Aorta (tissue), 5 donors: ENCODE data around the gene LUC7L. TPM values are rescaled to one million over a fixed set of nuclear protein-coding genes. Genes with fewer than 3 reads are reported as not detected.

ENCODE experiments used
- ATAC-seq: fragments of 200-7000 bp; cut with Tn5 transposase; one replicate; pipeline ENCODE4 v1.9.1; 2022; ENCODE audit warnings: moderate library complexity; ENCODE audit not compliant: low FRiP score
- DNase-seq, 2 donors: peaks; one replicate each; pipeline ENCODE4 v3.0.0-alpha.2; 2020
- H3K27ac ChIP-seq, 2 donors: one replicate each; pipeline ENCODE4 v1.5.1; 2013; ENCODE audit warnings: low read length in 2 of 2, mild to moderate bottlenecking in 2 of 2, moderate library complexity in 2 of 2, control low read depth in 1 of 2, inconsistent platforms in 1 of 2, low read depth in 1 of 2
- H3K27me3 ChIP-seq, 2 donors: one replicate each; pipeline ENCODE4 v1.6.1; 2013; ENCODE audit warnings: control low read depth in 1 of 2, low read length in 1 of 2, mild to moderate bottlenecking in 1 of 2, moderate library complexity in 1 of 2; ENCODE audit not compliant: insufficient read depth in 2 of 2, control insufficient read depth in 1 of 2
- H3K36me3 ChIP-seq, 2 donors: one replicate each; pipeline ENCODE4 v1.6.1; 2013; ENCODE audit warnings: control low read depth in 1 of 2, low read length in 1 of 2, mild to moderate bottlenecking in 1 of 2; ENCODE audit not compliant: insufficient read depth in 2 of 2, control insufficient read depth in 1 of 2
- H3K4me1 ChIP-seq, 2 donors: one replicate each; pipeline ENCODE4 v1.6.1; 2013; ENCODE audit warnings: low read length in 2 of 2, control low read depth in 1 of 2, mild to moderate bottlenecking in 1 of 2, moderate library complexity in 1 of 2; ENCODE audit not compliant: insufficient read depth in 2 of 2, control insufficient read depth in 1 of 2
- H3K4me3 ChIP-seq, 2 donors: one replicate each; pipeline ENCODE4 v1.5.1; 2013; ENCODE audit warnings: low read length in 2 of 2, control low read depth in 1 of 2, mild to moderate bottlenecking in 1 of 2
- H3K9me3 ChIP-seq: one replicate; pipeline ENCODE4 v1.6.1; 2013; ENCODE audit warnings: mild to moderate bottlenecking, low read length; ENCODE audit not compliant: control insufficient read depth
- WGBS, 2 donors: extraction: QIAGEN DNeasy Blood & Tissue Kit; methylation state at CpG; one replicate each; pipeline ENCODE4 v1.1.7; 2013; 5-methylcytosine and 5-hydroxymethylcytosine counted together
- intact Hi-C, 2 donors: fragments of 100-400 bp; cut with DNase I; formaldehyde crosslinking; loops; one replicate each; pipeline versions ENCODE4 v1.14.2 to v1.15.0; 2022
- long read RNA-seq, 2 donors: library from polyadenylated mRNA; unstranded; transcript quantifications; one replicate each; pipeline ENCODE4 v2.0.0, GENCODE V29; 2020 to 2021
- polyA plus RNA-seq, 2 donors: library from polyadenylated mRNA; stranded (reverse); fragments of 200-250 nt; gene quantifications; one replicate each; pipeline ENCODE4 v1.2.3, GENCODE V29; 2013
- total RNA-seq, 2 donors: library from RNA; stranded (reverse); fragmentation: NEBNext Ultra II Directional; extraction: Animal tissue kit (Norgen Biotek cat#: 25700); gene quantifications; one replicate each; pipeline ENCODE4 v1.2.1, GENCODE V29; 2021
- donor health status: healthy with polysubstance abuse.
- donor health status: Bipolar disorder and iron deficiency.
- donor health status: DM: no; HTN: no; CAD: no.
- donor health status: DM: no; HTN: no; CAD: no.
- donor health status: DM: yes; HTN: yes; CAD: no.

LUC7L gene, protein sequence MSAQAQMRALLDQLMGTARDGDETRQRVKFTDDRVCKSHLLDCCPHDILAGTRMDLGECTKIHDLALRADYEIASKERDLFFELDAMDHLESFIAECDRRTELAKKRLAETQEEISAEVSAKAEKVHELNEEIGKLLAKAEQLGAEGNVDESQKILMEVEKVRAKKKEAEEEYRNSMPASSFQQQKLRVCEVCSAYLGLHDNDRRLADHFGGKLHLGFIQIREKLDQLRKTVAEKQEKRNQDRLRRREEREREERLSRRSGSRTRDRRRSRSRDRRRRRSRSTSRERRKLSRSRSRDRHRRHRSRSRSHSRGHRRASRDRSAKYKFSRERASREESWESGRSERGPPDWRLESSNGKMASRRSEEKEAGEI
- total RNA-seq: 10 to 100 TPM; 69.5 to 98.5 TPM
- 100 to 1,000 TPM in 1 of 2 donors, 10 to 100 TPM in 1; 28.4 to 346 TPM for polyA plus RNA-seq
- long read RNA-seq, donor 1, transcript LUC7L-201 (10 exons, 1,456 nt): major isoform, 22 of 84 reads
- long read RNA-seq, donor 1, transcript LUC7L-202 (9 exons, 2,097 nt): minor isoform, 5 of 84 reads
- long read RNA-seq, donor 1, transcript LUC7L-221 (11 exons, 1,520 nt): minor isoform, 5 of 84 reads
- long read RNA-seq, donor 1, partial matches to known transcripts: 19 of 84 reads
- long read RNA-seq, donor 1, other reads (novel, unspliced or antisense): 25 of 84 reads
- long read RNA-seq, donor 2, partial matches to known transcripts: 14 of 28 reads
- long read RNA-seq, donor 2, other reads (novel, unspliced or antisense): 9 of 28 reads

DNA sequence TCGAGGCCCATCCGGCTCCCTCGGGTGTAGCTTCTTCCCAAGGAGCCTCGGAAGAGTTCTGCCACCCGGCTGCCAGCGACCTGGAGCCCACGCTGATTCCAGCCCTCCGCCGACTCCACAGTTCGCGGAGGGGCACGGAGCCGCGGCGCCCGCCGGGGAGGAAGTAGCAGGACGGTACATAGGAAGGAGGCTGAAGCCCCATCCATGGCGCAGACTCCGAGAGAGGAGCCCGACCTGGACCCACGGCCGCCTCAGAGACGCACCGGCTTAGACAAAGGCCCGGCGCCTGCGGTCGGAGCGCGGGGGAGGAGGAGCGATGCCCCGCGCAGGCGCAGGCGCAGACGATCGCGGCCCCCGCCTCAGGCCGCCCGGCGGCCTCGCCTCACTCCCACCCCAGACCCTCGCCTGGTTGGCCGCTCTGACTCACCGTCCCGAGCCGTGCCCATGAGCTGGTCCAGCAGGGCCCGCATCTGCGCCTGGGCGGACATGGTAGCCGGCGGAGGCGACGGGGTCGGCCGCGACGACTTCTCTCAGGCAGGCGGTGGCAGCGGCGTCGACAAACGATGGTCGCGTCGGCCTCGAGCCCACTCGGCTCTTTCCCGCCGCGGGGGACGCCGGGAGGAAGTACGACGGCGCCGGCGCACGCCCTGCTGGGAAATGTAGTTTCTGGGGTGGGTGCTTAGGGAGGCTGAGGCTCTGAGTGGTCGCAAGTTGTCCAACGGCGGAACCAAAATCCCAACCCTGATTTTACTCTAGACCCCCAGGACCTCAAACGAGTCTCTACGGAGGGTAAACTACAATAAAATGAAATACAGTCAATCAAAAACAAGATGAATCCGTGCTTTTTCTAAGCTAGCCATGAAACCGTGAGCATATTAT lies at the start of gene LUC7L:
Gene LUC7L (minus strand): TSS at position 598 of the 879 bp plus-strand sequence. CDS start 110 bp downstream, at position 488.
- Histone ChIP-seq H3K4me3 (peak within 1 kb of the TSS; percentile 47 to 74), H3K27me3 (no peaks in the 10 kb centered on the region), H3K4me1 (no peaks in the 10 kb centered on the region), H3K36me3 (peaks cover 2 to 3% of the 10 kb centered on the region in 2 donors), H3K9me3 (no peaks in the 10 kb centered on the region), H3K27ac (peak within 1 kb of the TSS in 1 of 2 donors; percentile 98)
- intact Hi-C loops: no loop called here
- WGBS, 2 donors: 1% methylated on average over 79 to 88 of the region's 88 CpGs
- peak; percentile 96 for ATAC-seq
- DNase-seq: peak; percentile 93 to 97

DNA sequence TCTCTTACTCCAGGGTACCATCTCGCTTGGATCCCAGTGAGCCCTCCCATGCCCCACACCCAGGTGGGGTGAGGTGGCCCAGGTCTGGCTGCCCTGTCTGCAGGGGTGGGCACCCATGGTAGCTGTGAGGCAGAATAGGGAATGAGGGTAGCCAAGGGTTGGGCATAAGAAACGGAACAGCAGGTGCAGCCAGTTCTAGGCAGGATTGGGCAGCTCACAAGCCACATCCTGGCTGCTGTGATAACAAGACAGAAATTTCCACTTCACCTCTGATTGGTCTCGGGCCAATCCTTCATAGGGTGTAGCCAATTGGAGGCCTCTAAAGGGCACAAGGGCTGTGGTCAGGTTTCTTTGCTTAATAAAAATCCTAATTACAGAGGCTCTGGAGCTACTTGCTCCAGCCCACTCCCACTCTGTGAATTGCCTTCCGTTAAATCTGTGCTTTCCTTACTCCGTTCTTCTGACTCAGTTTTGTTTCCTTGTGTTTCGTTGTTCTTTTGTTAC lies 49.7 kb upstream of the LUC7L start:
- no peaks in the 10 kb centered on the region for H3K4me1 ChIP-seq
- H3K27ac ChIP-seq: no peak overlapping the region
- intact Hi-C loops: no loop called here
- ATAC-seq (no peak), DNase-seq (no peak)
- H3K9me3 ChIP-seq: no peaks in the 10 kb centered on the region
- H3K36me3 ChIP-seq: no peaks in the 10 kb centered on the region
- no peak overlapping the region for H3K4me3 ChIP-seq
- H3K27me3 ChIP-seq: no peaks in the 10 kb centered on the region
- WGBS, 2 donors: 76 to 81% methylated on average over 6 of the region's 6 CpGs

DNA sequence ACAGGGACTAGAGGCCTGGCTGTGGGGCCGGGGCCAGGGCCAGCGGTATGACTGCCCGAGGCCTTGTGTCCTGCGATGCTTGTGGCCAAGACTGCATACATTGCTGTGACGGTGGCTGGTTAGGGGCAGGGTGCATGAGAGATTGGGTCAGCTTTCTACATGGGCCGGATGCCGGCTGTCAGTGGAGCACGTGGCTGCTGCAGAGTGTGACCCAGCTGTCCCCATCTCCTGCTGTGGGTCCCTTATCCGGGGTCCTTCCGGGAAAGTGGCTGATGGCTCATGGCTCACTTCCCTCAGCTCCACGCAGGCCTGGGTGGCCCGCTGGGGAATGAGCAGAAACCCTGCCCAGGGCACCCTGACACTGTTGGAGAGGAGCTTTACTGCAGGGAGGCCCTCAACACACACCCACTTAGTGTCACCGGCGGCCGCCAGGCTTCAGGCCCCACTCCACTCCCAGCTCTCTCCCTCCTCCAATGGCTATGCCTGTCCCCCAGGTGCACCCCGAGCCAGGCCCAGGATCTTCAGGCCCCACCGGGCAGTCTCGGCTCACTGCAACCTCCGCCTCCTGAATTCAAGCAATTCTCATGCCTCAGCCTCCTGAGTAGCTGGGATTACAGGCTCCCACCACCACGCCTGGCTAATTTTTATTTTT lies 47.3 kb upstream of the LUC7L start:
- Histone ChIP-seq H3K27me3 (no peaks in the 10 kb centered on the region), H3K4me3 (no peak overlapping the region), H3K9me3 (no peaks in the 10 kb centered on the region), H3K4me1 (no peaks in the 10 kb centered on the region), H3K36me3 (no peaks in the 10 kb centered on the region), H3K27ac (no peak overlapping the region)
- ATAC-seq (no peak), DNase-seq (no peak)
- intact Hi-C loops: no loop called here
- WGBS, 2 donors: 83 to 86% methylated on average over 20 of the region's 20 CpGs

DNA sequence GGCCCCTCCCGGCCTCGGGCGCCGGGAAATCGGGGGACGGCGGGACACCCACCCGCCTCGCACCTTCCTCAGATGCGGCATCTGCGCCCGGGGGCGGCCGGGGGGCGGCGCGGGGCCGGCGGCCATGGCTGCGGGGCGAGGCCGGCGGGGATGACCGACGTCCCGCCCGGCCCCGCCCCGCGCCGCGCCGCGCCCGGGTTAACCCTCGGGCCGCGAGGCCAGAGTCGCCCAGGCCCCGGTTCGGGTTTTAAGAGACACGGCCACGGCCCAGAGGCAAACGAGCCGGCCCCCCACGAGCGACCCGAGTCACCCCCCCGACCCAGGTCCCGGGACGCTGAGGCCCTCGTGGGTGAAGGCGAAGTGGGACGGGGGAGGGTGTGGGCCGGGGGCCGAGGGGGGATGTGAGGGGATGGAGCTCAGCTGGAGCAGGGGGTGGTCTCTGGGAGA lies 46.6 kb upstream of the LUC7L start, which contains the start of gene RGS11:
Gene RGS11 (minus strand): TSS at position 159 of the 447 bp plus-strand sequence. CDS start 33 bp downstream, at position 126.
- ATAC-seq (no peak), DNase-seq (no peak)
- Histone ChIP-seq H3K36me3 (no peaks in the 10 kb centered on the region), H3K4me1 (no peaks in the 10 kb centered on the region), H3K4me3 (peak within 1 kb of the TSS in 1 of 2 donors; percentile 28), H3K27ac (no peak within 1 kb of the TSS), H3K9me3 (no peaks in the 10 kb centered on the region), H3K27me3 (no peaks in the 10 kb centered on the region)
- WGBS, 2 donors: 2 to 4% methylated on average over 33 to 56 of the region's 56 CpGs
- intact Hi-C loops: no loop called here

DNA sequence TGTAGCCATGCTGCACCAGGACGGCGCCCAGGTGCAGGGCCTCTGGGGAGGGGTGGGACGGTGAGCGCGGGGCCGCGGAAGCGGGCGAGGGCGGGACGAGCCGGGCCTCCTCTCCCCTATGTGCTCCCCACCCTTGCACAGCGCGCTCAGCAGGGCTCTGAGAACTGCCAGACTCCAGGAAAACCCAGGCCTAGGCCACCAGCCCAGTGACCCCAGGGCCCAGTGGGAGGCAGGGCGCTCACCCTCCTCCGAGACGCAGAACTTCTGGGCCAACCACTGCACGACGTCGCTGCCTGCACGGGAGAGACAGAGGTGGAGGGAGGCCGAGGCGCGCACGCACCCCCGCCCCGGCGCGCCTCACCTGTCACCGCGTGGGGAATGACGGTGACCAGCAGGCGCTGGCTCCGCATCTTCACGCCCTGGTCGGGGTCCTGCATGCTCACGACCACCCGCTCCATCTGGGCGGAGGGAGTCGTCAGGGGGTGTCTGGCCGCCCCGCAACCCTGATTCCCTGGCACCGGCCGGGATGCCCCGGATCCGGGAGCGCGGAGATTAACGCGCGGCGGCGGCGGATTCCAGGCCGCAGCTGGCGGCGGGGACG lies 45.9 kb upstream of the LUC7L start:
- WGBS, 2 donors: 3 to 4% methylated on average over 50 to 58 of the region's 58 CpGs
- DNase-seq: no peak
- no peaks in the 10 kb centered on the region for H3K27me3 ChIP-seq
- H3K27ac ChIP-seq: no peak overlapping the region
- no peaks in the 10 kb centered on the region for H3K36me3 ChIP-seq
- H3K9me3 ChIP-seq: no peaks in the 10 kb centered on the region
- no peak for ATAC-seq
- intact Hi-C loops: no loop called here
- peak overlapping the region in 1 of 2 donors; percentile 28 for H3K4me3 ChIP-seq
- no peaks in the 10 kb centered on the region for H3K4me1 ChIP-seq

DNA sequence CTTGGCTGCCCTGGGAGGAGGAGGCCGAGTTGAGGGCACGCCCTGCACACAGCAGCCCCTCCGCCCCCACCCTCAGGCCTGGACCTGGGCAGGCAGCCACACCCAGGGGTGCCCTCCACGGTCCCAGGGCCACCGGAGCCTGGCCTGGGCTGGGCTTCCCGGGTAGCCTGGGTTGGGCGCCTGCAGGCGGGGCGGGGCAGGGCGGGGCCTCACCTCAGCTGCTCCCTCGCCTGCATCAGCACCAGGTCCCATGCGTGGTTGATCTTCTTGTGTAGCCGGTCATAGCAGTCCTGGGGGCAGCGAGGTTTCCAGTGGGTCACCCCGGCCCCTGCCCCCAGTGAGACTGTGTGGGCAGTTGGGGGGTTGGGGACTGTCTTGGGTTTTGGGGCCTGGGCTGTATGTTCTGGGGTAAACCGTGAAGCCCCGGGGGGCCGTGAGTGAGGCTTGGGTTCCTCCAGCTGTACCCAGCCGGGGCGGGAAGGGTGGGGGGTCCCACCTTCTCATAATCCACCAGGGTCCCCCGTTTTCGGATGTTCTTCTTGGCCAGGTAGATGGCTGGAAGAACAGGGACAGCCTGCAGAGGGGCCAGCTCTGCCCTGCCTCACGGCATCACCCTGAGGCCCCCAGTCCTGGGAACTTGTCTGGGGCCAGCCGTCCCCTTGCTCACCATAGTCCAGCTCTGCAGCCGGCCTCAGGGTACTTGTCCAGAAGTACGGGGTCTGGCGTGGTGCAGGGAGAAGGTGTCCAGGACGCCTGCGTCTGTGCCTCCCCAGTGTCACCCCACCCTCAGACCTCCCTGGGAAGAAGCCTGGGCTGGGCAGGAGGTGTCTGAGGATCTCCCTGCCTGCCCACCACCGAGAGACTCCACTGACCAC lies 44.5 kb upstream of the LUC7L start:
- DNase-seq (no peak), ATAC-seq (no peak)
- intact Hi-C loops: no loop called here
- Histone ChIP-seq H3K27me3 (no peaks in the 10 kb centered on the region), H3K36me3 (no peaks in the 10 kb centered on the region), H3K27ac (no peak overlapping the region), H3K9me3 (no peaks in the 10 kb centered on the region), H3K4me3 (no peak overlapping the region), H3K4me1 (no peaks in the 10 kb centered on the region)
- 89 to 93% methylated on average over 24 to 30 of the region's 30 CpGs for WGBS, 2 donors
